ENCODE data around the gene HSDL1. TPM values are rescaled to one million over a fixed set of nuclear protein-coding genes. Genes with fewer than 3 reads are reported as not detected.

HSDL1 gene
- total and polyA plus RNA-seq, 10 of the 15 experiments (the other 5 are each of a cell fraction or from before 2014, with no cell fraction given), result 2.0 to 13.4 (median 5.6) TPM

- in situ Hi-C loops (cut with MboI), result no loop called here
- FAIRE-seq (no peak), ATAC-seq (no peak), DNase-seq (ENCODE audit: low read depth, low spot score) (no peak)
- ChIA-PET CTCF (no interaction called here), POLR2A (no interaction called here), RAD21 (ENCODE audit: unreplicated experiment) (no interaction called here), SMC1A (ENCODE audit: uncharacterized antibody, unreplicated experiment) (interaction anchor here (0.7 kb wide), 1 partner anchor 12 kb away, joined by 3 read pairs; no protein-coding TSS in a partner anchor)
- H3K27ac ChIP-seq (ENCODE audit: control insufficient read depth, insufficient read depth), result no peak overlapping the region
- no peak overlapping the region for H2AFZ ChIP-seq (ENCODE audit: control insufficient read depth, low read depth, low read length)
- H3K4me2 ChIP-seq (ENCODE audit: control insufficient read depth, insufficient read depth), result no peak overlapping the region
- no TSS peak for BruUV-seq (replicated peaks)
- H3K4me1 ChIP-seq (ENCODE audit: control insufficient read depth, insufficient read depth, low read length), result peaks cover 3% of the 10 kb centered on the region; the same call in 1 of the 2 replicates
- H3K27me3 ChIP-seq (replicated peaks in 1 of 2; ENCODE audit: control insufficient read depth in 2 of 2, insufficient read depth in 2 of 2, low read length in 1 of 2), result no peaks in the 10 kb centered on the region
- no peak overlapping the region for H3K9ac ChIP-seq (ENCODE audit: control insufficient read depth, insufficient read depth, low read length)
- H3K36me3 ChIP-seq (ENCODE audit: control insufficient read depth in 2 of 2, insufficient read depth in 2 of 2, low read length in 1 of 2), result no peaks in the 10 kb centered on the region; a peak in 1 of 4 replicates
- intact Hi-C loops (cut with micrococcal nuclease; ENCODE audit: unreplicated experiment), result no loop called here
- 97% methylated on average over 10 of the region's 10 CpGs for WGBS (ENCODE audit: insufficient coverage, insufficient replicate concordance, low lambda C conversion rate, missing lambda C conversion rate)
- TF ChIP-seq ZNF217 (IDR thresholded peaks at IDR 0.05), result no peak
- no peak for TF ChIP-seq RELA (IDR thresholded peaks at IDR 0.05; ENCODE audit: borderline replicate concordance, partially characterized antibody)
- no peak for TF ChIP-seq HDAC2 (IDR thresholded peaks at IDR 0.05)
- no peak for TF ChIP-seq RCOR1 (conservative IDR thresholded peaks at IDR 0.05; ENCODE audit: low read depth, low read length)
- TF ChIP-seq BCL11A (IDR thresholded peaks at IDR 0.05; ENCODE audit: low read depth, low read length), result no peak
- TF ChIP-seq, protein P1, sequence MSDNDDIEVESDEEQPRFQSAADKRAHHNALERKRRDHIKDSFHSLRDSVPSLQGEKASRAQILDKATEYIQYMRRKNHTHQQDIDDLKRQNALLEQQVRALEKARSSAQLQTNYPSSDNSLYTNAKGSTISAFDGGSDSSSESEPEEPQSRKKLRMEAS (IDR thresholded peaks at IDR 0.05; ENCODE audit: low read depth, low read length), result no peak
- TF ChIP-seq E2F8 (IDR thresholded peaks at IDR 0.05; ENCODE audit: low read depth, partially characterized antibody), result no peak
- no peak for TF ChIP-seq BACH1 (IDR thresholded peaks at IDR 0.05; ENCODE audit: borderline replicate concordance)
- TF ChIP-seq EZH2 (IDR thresholded peaks at IDR 0.05; ENCODE audit: borderline replicate concordance, control insufficient read depth, low read depth, low read length), result no peak
- TF ChIP-seq PKNOX1 (IDR thresholded peaks at IDR 0.05), result no peak
- no peak for TF ChIP-seq NFXL1 (IDR thresholded peaks at IDR 0.05; ENCODE audit: borderline replicate concordance)
- no peak for TF ChIP-seq IRF3 (IDR thresholded peaks at IDR 0.05)
- TF ChIP-seq TBL1XR1 (IDR thresholded peaks at IDR 0.05; ENCODE audit: low read depth, low read length), result no peak
- no peak overlapping the region for H3K4me3 ChIP-seq
- no peaks in the 10 kb centered on the region for H4K20me1 ChIP-seq (ENCODE audit: control insufficient read depth, insufficient read depth)
- no peaks in the 10 kb centered on the region for H3K9me3 ChIP-seq (replicated peaks; ENCODE audit: control insufficient read depth, insufficient read depth, low read length)
- peaks cover 9% of the 10 kb centered on the region for H3K79me2 ChIP-seq (ENCODE audit: control insufficient read depth, insufficient read depth, low read length)
These were observed 24.0 kb downstream of the HSDL1 start for GRCh38 chr16:84121007-84121406.
